Central memory CD4-positive, alpha-beta T cell (primary cell): ENCODE data around the gene KRT8.
"Not testable (repeated sequence)": the region's sequence is repeated elsewhere in the genome, so short reads cannot be mapped to it uniquely, and the experiment has no call there.

ENCODE experiments used
- DNase-seq: peaks from one replicate; pipeline ENCODE4 v3.0.0; 2022

KRT8 gene

DNA sequence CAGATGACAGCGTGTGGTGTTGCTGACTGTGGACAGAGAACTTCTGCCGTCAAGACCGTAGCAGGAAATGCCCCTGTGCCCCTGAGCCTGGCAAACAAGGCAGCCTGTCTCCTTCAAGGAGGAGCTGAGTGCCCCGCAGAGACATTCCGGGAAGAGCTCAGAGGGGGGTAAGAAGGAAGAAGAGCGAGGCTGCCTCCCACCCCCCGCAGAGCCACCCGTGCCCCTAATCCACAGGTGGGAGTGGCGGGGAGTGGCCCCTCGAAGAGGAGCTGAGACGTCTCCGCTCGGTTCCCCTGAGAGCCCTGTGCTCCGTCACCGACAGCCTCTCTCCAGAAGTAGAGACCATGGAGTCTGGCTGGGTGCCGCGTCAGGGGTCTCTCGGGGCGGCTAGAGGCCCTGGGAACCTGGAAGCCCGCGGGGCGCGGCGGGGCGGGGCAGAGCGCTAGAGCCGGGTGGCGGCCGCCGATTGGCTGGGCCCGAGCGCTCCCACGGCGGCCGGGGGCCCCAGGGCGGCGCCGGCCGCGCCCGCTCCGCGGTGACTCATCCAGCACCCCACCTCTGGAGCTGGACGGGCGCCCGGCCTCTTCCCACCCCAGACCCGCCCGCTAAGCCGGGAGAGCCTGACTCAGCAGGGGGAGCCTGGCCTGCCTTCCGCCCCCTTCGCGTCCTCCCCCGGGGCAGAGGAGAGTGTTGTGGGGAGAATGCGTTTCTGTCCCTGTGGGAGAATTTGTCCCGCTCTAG is 30.9 kb downstream of the KRT8 start:
- peak; percentile 7 for DNase-seq

- no peak for DNase-seq
Measured at GRCh38 chr12:52873513-52873831, 31.4 kb downstream of the KRT8 start.

GRCh38 chr12:52872644-52873389 is 32.1 kb downstream of the KRT8 start:
- no peak for DNase-seq

GRCh38 chr12:52871291-52872039 is 33.4 kb downstream of the KRT8 start:
- no peak for DNase-seq

- peak; percentile 59 for DNase-seq
Measured at GRCh38 chr12:52870361-52871290, 34.2 kb downstream of the KRT8 start.

GRCh38 chr12:52867642-52868041 is 37.2 kb downstream of the KRT8 start:
- peak; percentile 9 for DNase-seq

GRCh38 chr12:52867152-52867551 is 37.7 kb downstream of the KRT8 start:
- no peak for DNase-seq

DNA sequence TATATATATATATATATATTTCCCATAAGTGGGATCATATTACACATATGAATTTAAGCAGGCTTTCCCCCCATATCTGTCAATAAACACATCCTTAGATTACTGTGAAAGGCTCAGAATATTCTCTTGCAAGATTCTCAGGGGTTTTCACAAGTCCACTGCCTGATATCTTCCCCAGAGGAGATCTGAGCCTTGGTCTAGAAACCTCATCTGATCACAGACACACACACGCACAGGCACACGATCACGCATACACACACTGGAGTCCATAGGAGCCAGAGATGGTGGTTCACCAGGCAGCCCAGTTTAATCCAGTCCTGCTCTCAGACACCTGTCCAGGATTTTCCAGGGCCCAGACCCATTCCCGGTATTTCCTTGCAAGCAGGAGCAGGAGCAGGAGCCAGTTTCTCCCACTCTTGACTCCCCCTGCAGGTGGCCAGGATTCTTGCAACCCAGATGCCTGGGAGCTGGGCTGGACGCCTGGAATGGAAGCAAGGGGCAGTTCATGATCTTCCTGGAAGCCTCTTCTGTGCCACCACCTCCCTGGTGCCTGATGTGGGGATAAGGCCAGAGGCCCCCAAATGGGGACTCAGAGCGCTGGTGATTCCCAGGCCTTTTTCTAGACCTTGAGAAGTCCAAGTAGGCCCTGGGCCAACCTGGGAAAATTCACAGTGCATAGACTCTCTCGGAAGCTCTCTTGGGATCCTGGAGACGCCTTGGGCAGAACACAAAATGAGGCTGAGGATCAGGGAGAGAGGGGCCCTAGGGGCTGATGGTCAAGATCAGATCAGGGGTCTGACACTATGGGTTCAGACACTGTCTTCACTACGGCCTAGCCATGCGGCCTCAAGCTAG is 39.6 kb downstream of the KRT8 start:
- DNase-seq, result no peak

- DNase-seq, result no peak
Measured at GRCh38 chr12:52862023-52862422, 42.9 kb downstream of the KRT8 start.

DNA sequence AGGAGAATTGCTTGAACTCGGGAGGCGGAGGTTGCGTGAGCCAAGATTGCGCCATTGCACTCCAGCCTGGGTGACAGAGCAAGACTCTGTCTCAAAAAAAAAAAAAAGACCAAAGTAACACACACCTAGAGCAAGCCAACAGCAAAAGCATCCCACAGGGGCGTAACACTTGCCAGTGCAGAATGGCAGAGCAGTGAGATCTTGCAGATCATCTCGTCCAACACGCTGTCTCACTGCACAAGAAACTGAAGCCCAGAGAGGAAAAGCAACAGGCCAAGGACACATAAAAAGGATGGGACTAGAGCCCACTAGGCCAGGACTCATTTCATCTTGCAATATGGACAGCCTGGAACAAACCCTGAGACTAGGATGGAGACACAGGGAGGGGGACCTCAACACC is 43.4 kb downstream of the KRT8 start:
- no peak for DNase-seq

- DNase-seq, result no peak
Measured at GRCh38 chr12:52860102-52860823, 44.6 kb downstream of the KRT8 start.

- no peak for DNase-seq
Measured at GRCh38 chr12:52857500-52857899, 47.4 kb downstream of the KRT8 start.

GRCh38 chr12:52856787-52857186 is 48.1 kb downstream of the KRT8 start:
- no peak for DNase-seq

DNA sequence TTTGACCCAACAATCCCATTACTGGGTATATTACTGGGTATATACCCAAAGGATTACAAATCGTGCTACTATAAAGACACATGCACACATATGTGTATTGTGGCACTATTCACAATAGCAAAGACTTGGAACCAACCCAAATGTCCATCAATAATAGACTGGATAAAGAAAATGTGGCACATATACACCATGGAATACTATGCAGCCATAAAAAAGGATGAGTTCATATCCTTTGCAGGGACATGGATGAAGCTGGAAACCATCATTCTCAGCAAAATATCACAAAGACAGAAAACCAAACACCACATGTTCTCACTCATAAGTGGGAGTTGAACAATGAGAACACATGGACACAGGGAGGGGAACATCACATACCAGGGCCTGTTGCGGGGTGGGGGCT is 48.8 kb downstream of the KRT8 start:
- not testable (repeated sequence) for DNase-seq

- DNase-seq, result no peak
Measured at GRCh38 chr12:52851787-52852186, 53.1 kb downstream of the KRT8 start.

GRCh38 chr12:52850681-52851080 is 54.2 kb downstream of the KRT8 start:
- no peak for DNase-seq

DNA sequence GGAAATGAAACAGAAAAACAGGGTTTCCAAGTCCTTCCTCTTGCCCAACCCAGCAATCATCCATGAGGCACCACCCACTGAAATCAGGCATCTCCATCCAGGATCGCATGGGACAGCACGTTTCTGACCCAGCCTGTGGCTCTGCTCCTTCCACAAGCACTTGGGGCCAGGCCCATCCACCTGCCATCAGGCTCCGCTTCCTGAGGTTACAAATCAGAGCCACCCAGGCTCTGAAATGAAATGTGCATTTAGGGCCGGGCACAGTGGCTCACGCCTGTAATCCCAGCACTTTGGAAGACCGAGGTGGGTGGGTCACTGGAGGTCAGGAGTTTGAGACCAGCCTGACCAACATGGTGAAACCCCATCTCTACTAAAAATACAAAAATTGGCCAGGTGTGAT is 55.4 kb downstream of the KRT8 start:
- DNase-seq, result no peak

- DNase-seq, result no peak
Measured at GRCh38 chr12:52848661-52849255, 56.1 kb downstream of the KRT8 start, which contains the start of gene KRT78. TSS of gene KRT78 (minus strand) at chr12:52848994. CDS start at chr12:52848930, 64 bp downstream.

DNA sequence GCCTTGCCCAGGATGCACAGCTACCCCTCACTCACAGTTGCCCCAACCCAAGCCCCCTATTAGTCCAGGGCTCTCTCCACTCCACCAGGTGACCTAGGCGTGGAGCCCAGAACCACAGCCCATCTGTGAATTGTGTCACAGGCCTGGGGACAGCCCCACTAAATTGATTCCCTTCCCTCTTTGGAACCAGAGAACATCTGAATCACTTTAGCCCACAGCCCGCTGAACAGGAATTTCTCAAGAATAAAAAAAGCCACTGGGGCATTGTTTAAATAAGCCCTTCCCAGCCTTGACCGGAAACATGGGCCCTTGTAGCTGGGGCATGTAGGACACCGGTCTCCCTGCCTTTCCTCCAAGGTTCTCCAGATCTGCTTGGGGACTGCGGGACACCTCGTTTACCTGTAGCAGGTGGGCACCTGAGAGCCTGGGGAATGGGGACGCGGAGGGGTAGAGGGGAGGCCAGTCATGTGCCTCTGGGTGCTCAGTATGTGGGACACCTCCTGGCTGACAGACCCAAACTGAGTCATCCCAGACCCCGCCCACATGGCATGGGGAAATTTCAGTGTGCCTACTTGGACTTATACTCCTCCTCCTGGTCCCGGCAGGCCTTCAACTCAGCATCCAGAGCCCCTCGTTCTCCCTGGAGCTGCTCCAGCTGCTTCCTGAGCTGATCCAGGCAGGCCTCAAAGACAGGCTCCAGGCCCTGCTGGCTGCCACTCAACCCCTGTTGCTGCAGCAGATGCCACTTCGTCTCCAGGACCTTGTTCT is 57.4 kb downstream of the KRT8 start:
- DNase-seq, result no peak
